Left ventricle myocardium inferior (tissue), 1 donor: ENCODE measurements around the gene DMRTB1. TPM values are rescaled to one million over a fixed set of nuclear protein-coding genes. Genes with fewer than 3 reads are reported as not detected.
"Not testable (repeated sequence)": the region's sequence is repeated elsewhere in the genome, so short reads cannot be mapped to it uniquely, and the experiment has no call there.

Experiments
- DNase-seq: peaks from one replicate; pipeline ENCODE4 v3.0.0-alpha.2; 2020
- H3K27ac ChIP-seq: fragments of 200-600 bp; replicated peaks from 2 replicates; pipeline ENCODE4 v1.8.0; 2021
- H3K27me3 ChIP-seq: fragments of 200-600 bp; 2 replicates; pipeline ENCODE4 v1.8.0; 2021; ENCODE audit warnings: low read depth
- H3K36me3 ChIP-seq: fragments of 200-600 bp; 2 replicates; pipeline ENCODE4 v1.8.0; 2021
- H3K4me1 ChIP-seq: fragments of 200-600 bp; 2 replicates; pipeline ENCODE4 v1.8.0; 2021
- H3K4me3 ChIP-seq: fragments of 200-600 bp; 2 replicates; pipeline ENCODE4 v1.8.0; 2021; ENCODE audit warnings: mild to moderate bottlenecking, moderate library complexity
- H3K9me3 ChIP-seq: fragments of 200-600 bp; replicated peaks from 2 replicates; pipeline ENCODE4 v1.8.0; 2021
- CTCF ChIP-seq: fragments of 200-600 bp; IDR thresholded peaks from 2 replicates; pipeline ENCODE4 v1.8.0; 2021; ENCODE audit warnings: antibody characterized with exemption, mild to moderate bottlenecking, borderline replicate concordance
- intact Hi-C: fragments of 100-400 bp; cut with micrococcal nuclease; formaldehyde crosslinking; loops from one replicate; pipeline ENCODE4 v1.11.0; 2022
- total RNA-seq: library from RNA; stranded (reverse); fragmentation: NEBNext Ultra II Directional; extraction: Animal tissue kit (Norgen Biotek cat#: 25700); gene quantifications from one replicate; pipeline ENCODE4 v1.2.1, GENCODE V29; 2021
- donor health status: DM: no; HTN: yes; CAD: no; lungs with severe emphysema.

The DMRTB1 gene
- total RNA-seq, 1 donor from 2014 or later, result not detected

GRCh38 chr1:53431244-53431643 lies 28.0 kb upstream of the DMRTB1 start:
- Histone ChIP-seq H3K27ac (no peak overlapping the region), H3K36me3 (no peaks in the 10 kb centered on the region), H3K4me3 (no peak overlapping the region), H3K4me1 (no peaks in the 10 kb centered on the region), H3K9me3 (no peaks in the 10 kb centered on the region), H3K27me3 (peaks cover 63% of the 10 kb centered on the region)
- DNase-seq, result no peak
- TF ChIP-seq CTCF, result no peak
- intact Hi-C loops, result no loop called here

- TF ChIP-seq CTCF, result no peak
- H3K27me3 ChIP-seq, result peaks cover 63% of the 10 kb centered on the region
- H3K4me3 ChIP-seq, result no peak overlapping the region
- no peak for DNase-seq
- H3K27ac ChIP-seq, result no peak overlapping the region
- H3K36me3 ChIP-seq, result no peaks in the 10 kb centered on the region
- no peaks in the 10 kb centered on the region for H3K9me3 ChIP-seq
- intact Hi-C loops, result no loop called here
- no peaks in the 10 kb centered on the region for H3K4me1 ChIP-seq
Observed at GRCh38 chr1:53431805-53432565, 27.2 kb upstream of the DMRTB1 start.

GRCh38 chr1:53432611-53433010 lies 26.6 kb upstream of the DMRTB1 start:
- Histone ChIP-seq H3K4me1 (no peaks in the 10 kb centered on the region), H3K27me3 (peaks cover 66% of the 10 kb centered on the region), H3K4me3 (no peak overlapping the region), H3K36me3 (no peaks in the 10 kb centered on the region), H3K9me3 (no peaks in the 10 kb centered on the region), H3K27ac (no peak overlapping the region)
- DNase-seq, result no peak
- TF ChIP-seq CTCF, result no peak
- intact Hi-C loops, result no loop called here

- H3K27ac ChIP-seq, H3K9me3 ChIP-seq, H3K4me1 ChIP-seq, intact Hi-C loops, H3K36me3 ChIP-seq, DNase-seq, H3K4me3 ChIP-seq: not testable (repeated sequence)
- peaks cover 66% of the 10 kb centered on the region for H3K27me3 ChIP-seq
Observed at GRCh38 chr1:53434405-53435007, 24.7 kb upstream of the DMRTB1 start.

GRCh38 chr1:53435151-53435550 lies 24.0 kb upstream of the DMRTB1 start:
- no peak overlapping the region for H3K27ac ChIP-seq
- H3K9me3 ChIP-seq, result no peaks in the 10 kb centered on the region
- no peaks in the 10 kb centered on the region for H3K36me3 ChIP-seq
- DNase-seq, result no peak
- no peaks in the 10 kb centered on the region for H3K4me1 ChIP-seq
- intact Hi-C loops, result no loop called here
- H3K4me3 ChIP-seq, result no peak overlapping the region
- TF ChIP-seq CTCF, result no peak
- peaks cover 64% of the 10 kb centered on the region for H3K27me3 ChIP-seq
